Thyroid gland (tissue), 4 donors: ENCODE results near the gene SNED1.

Source experiments
- POLR2A ChIP-seq, 2 donors: fragments of 450-650 bp; IDR thresholded peaks; one replicate each; pipeline ENCODE4 v1.6.1; 2017; ENCODE audit warnings: antibody characterized with exemption in 2 of 2, mild to moderate bottlenecking in 2 of 2, moderate library complexity in 1 of 2
- TF ChIP-seq, protein P1 (sequence below), 6 experiments: fragments of 200-600 bp in 3 of 6; fragments of 450-650 bp in 3 of 6; sonication (generic) in 3 of 6; IDR thresholded peaks; one replicate each; pipeline ENCODE4 v1.5.1; 2016 to 2019; ENCODE audit warnings: antibody characterized with exemption in 6 of 6, mild to moderate bottlenecking in 2 of 6, inconsistent platforms in 1 of 6, moderate library complexity in 1 of 6

DNA sequence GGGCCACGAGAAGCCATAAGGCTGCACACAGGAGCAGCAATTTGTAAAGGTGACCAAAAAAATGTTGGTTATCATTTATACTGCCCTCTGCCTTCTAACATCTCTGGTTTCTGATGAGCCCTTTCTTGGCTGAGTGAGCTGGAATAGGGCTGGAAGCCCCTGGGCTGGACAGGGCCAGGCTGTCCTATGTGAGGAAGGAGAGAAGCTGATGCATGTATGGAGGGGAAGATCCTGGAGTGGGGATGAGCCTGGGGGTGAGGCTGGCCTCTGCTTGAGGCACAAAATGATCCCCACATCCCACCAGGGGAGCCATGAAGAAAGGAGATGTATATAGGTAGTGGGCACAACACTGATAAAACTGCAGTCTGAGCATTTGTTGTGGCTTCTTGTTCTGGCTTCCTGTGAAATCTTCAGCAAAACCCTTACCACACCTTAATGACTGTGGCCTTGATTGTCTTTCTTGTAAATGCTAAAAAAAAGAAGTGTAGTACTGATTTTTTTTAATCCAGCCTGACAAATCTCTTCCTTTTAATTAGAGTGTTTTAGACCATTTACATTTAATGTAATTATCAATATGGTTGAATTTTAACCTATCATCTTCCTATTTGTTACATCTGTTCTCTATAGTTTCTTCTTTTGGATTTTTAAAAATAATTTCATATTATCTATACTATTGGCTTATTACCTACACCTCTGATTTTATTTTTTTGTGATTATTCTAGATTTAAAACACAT is 5.6 kb downstream of the SNED1 start:
- TF ChIP-seq POLR2A (IDR thresholded peaks at IDR 0.05): no peak
- TF ChIP-seq, protein P1, sequence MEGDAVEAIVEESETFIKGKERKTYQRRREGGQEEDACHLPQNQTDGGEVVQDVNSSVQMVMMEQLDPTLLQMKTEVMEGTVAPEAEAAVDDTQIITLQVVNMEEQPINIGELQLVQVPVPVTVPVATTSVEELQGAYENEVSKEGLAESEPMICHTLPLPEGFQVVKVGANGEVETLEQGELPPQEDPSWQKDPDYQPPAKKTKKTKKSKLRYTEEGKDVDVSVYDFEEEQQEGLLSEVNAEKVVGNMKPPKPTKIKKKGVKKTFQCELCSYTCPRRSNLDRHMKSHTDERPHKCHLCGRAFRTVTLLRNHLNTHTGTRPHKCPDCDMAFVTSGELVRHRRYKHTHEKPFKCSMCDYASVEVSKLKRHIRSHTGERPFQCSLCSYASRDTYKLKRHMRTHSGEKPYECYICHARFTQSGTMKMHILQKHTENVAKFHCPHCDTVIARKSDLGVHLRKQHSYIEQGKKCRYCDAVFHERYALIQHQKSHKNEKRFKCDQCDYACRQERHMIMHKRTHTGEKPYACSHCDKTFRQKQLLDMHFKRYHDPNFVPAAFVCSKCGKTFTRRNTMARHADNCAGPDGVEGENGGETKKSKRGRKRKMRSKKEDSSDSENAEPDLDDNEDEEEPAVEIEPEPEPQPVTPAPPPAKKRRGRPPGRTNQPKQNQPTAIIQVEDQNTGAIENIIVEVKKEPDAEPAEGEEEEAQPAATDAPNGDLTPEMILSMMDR (IDR thresholded peaks at IDR 0.05): no peak
